ENCODE results near the gene TMUB1. TPM values are rescaled to one million over a fixed set of nuclear protein-coding genes. Genes with fewer than 3 reads are reported as not detected.

TMUB1 gene
- total RNA-seq (ENCODE audit: unreplicated experiment): 45.7 TPM
- long read RNA-seq, transcript TMUB1-201 (3 exons, 1,353 nt): major isoform, 12 of 15 reads
- long read RNA-seq, partial matches to known transcripts: 0 of 15 reads
- long read RNA-seq, other reads (novel, unspliced or antisense): 2 of 15 reads

GRCh38 chr7:151083071-151083823 is at the start of gene TMUB1:
TSS of gene TMUB1 (minus strand) at chr7:151083493. CDS start at chr7:151082563, 930 bp downstream.
- Mint-ChIP-seq H3K27me3 (ENCODE audit: unreplicated experiment) (peaks cover 23% of the 10 kb centered on the region), H3K9me3 (ENCODE audit: unreplicated experiment) (peaks cover 26% of the 10 kb centered on the region), H3K27ac (ENCODE audit: unreplicated experiment) (peak within 1 kb of the TSS; percentile 84), H3K4me1 (ENCODE audit: low read depth, unreplicated experiment) (peaks cover 19% of the 10 kb centered on the region), H3K36me3 (ENCODE audit: unreplicated experiment) (no peaks in the 10 kb centered on the region), H3K4me3 (ENCODE audit: unreplicated experiment) (peak within 1 kb of the TSS; percentile 92)
- no peak for TF ChIP-seq CTCF (IDR thresholded peaks at IDR 0.05; ENCODE audit: partially characterized antibody, unreplicated experiment)
- DNase-seq: peak; percentile 86

GRCh38 chr7:151132461-151133205 is 49.3 kb upstream of the TMUB1 start:
- Mint-ChIP-seq H3K4me1 (ENCODE audit: low read depth, unreplicated experiment) (peaks cover 15% of the 10 kb centered on the region), H3K36me3 (ENCODE audit: unreplicated experiment) (no peaks in the 10 kb centered on the region), H3K4me3 (ENCODE audit: unreplicated experiment) (no peak overlapping the region), H3K27me3 (ENCODE audit: unreplicated experiment) (peaks cover 27% of the 10 kb centered on the region), H3K27ac (ENCODE audit: unreplicated experiment) (peak overlapping the region; percentile 64), H3K9me3 (ENCODE audit: unreplicated experiment) (peaks cover 25% of the 10 kb centered on the region)
- TF ChIP-seq CTCF (IDR thresholded peaks at IDR 0.05; ENCODE audit: partially characterized antibody, unreplicated experiment): no peak
- no peak for DNase-seq

GRCh38 chr7:151131592-151132293 is 48.5 kb upstream of the TMUB1 start:
- H3K4me3 Mint-ChIP-seq (ENCODE audit: unreplicated experiment): no peak overlapping the region
- peaks cover 26% of the 10 kb centered on the region for H3K9me3 Mint-ChIP-seq (ENCODE audit: unreplicated experiment)
- TF ChIP-seq CTCF (IDR thresholded peaks at IDR 0.05; ENCODE audit: partially characterized antibody, unreplicated experiment): no peak
- no peak for DNase-seq
- H3K36me3 Mint-ChIP-seq (ENCODE audit: unreplicated experiment): no peaks in the 10 kb centered on the region
- no peak overlapping the region for H3K27ac Mint-ChIP-seq (ENCODE audit: unreplicated experiment)
- peaks cover 30% of the 10 kb centered on the region for H3K27me3 Mint-ChIP-seq (ENCODE audit: unreplicated experiment)
- H3K4me1 Mint-ChIP-seq (ENCODE audit: low read depth, unreplicated experiment): peaks cover 19% of the 10 kb centered on the region

GRCh38 chr7:151131224-151131591 is 47.9 kb upstream of the TMUB1 start:
- H3K36me3 Mint-ChIP-seq (ENCODE audit: unreplicated experiment): no peaks in the 10 kb centered on the region
- peaks cover 16% of the 10 kb centered on the region for H3K4me1 Mint-ChIP-seq (ENCODE audit: low read depth, unreplicated experiment)
- H3K27me3 Mint-ChIP-seq (ENCODE audit: unreplicated experiment): peaks cover 28% of the 10 kb centered on the region
- H3K27ac Mint-ChIP-seq (ENCODE audit: unreplicated experiment): no peak overlapping the region
- no peak for TF ChIP-seq CTCF (IDR thresholded peaks at IDR 0.05; ENCODE audit: partially characterized antibody, unreplicated experiment)
- H3K4me3 Mint-ChIP-seq (ENCODE audit: unreplicated experiment): no peak overlapping the region
- H3K9me3 Mint-ChIP-seq (ENCODE audit: unreplicated experiment): peaks cover 21% of the 10 kb centered on the region
- no peak for DNase-seq
